AG09319 (cell line): ENCODE results near the gene YPEL3.
"Not testable (repeated sequence)": the region's sequence is repeated elsewhere in the genome, so short reads cannot be mapped to it uniquely, and the experiment has no call there.

Experiments used
- DNase-seq: peaks from one replicate; pipeline ENCODE4 v3.0.0-alpha.2; 2010; ENCODE audit warnings: low read depth; ENCODE audit errors: extremely low read depth
- CTCF ChIP-seq: IDR thresholded peaks from 2 replicates; pipeline ENCODE4 v1.5.1; 2011; ENCODE audit warnings: low read depth, mild to moderate bottlenecking, inconsistent platforms, low read length, moderate library complexity

The YPEL3 gene

GRCh38 chr16:30139583-30140481 lies 43.8 kb upstream of the YPEL3 start:
- no peak for DNase-seq
- no peak for TF ChIP-seq CTCF

- DNase-seq, result no peak
- no peak for TF ChIP-seq CTCF
Measured at GRCh38 chr16:30137897-30138296, 41.9 kb upstream of the YPEL3 start.

- DNase-seq, result no peak
Measured at GRCh38 chr16:30136971-30137605, 41.1 kb upstream of the YPEL3 start.

GRCh38 chr16:30132591-30132990 lies 36.6 kb upstream of the YPEL3 start:
- no peak for DNase-seq
- no peak for TF ChIP-seq CTCF

More at GRCh38 chr16:30136971-30137605, 41.1 kb upstream of the YPEL3 start:
- TF ChIP-seq CTCF, result no peak

- TF ChIP-seq CTCF, result no peak
- no peak for DNase-seq
Measured at GRCh38 chr16:30131869-30132475, 36.0 kb upstream of the YPEL3 start.

- no peak for TF ChIP-seq CTCF
- DNase-seq, result no peak
Measured at GRCh38 chr16:30127993-30128392, 32.0 kb upstream of the YPEL3 start.

- DNase-seq, result not testable (repeated sequence)
Measured at GRCh38 chr16:30125690-30126089, 29.7 kb upstream of the YPEL3 start.
